ENCODE data around the gene HDAC4.
"Not testable (repeated sequence)": the region's sequence is repeated elsewhere in the genome, so short reads cannot be mapped to it uniquely, and the experiment has no call there.

The HDAC4 gene

DNA sequence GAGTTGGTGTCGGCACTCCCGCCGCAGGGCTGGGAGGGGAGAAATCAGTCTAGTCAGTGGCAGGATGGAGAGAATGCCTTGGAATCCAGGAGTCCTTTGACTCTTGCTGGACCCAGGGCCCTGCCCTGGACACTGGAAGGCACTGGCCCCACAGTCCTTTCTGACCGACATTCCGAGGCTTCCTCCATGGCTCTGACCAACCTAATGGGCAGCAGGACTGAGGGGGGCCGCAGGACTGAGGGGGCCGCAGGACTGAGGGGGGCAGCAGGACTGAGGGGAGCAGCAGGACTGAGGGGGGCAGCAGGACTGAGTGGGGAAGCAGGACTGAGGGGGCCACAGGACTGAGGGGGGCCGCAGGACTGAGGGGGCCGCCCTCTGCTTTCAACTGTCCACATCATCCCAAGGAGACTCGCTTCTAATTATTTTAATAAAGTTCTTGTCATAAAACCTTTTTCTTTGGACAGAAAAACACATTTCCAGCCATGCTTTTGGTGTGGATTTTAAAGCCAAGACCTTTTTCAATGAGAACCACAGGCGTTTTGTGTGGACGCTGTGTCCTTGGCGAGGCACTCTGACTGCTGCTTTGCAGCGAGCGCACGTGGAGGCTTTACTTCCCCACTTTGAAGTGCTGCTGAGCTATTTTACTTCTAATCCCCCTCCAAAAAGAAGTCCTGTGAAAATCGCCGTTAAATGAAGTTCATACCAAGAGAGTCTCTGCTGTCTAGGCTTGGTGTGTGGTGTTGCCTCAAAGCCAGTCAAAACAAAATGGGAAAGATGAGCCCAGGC lies 326.9 kb downstream of the HDAC4 start:
- WGBS (ENCODE audit: insufficient coverage, insufficient read length) = no CpG with 5 or more reads among the region's 18 CpGs
- Histone ChIP-seq H3K9me3 (ENCODE audit: control insufficient read depth, insufficient read depth, low read length) (no peaks in the 10 kb centered on the region), H3K27me3 (ENCODE audit: control insufficient read depth, insufficient read depth, low read length) (no peaks in the 10 kb centered on the region), H3K27ac (ENCODE audit: low read length) (no peak overlapping the region), H3K4me1 (ENCODE audit: control insufficient read depth, insufficient read depth, low read length) (no peaks in the 10 kb centered on the region), H3K4me3 (ENCODE audit: low read length) (no peak overlapping the region), H3K36me3 (ENCODE audit: control insufficient read depth, insufficient read depth, low read length) (0 out of 2 replicates have a peak, but pooled peaks cover 5% of the 10 kb centered on the region)
- no peak for DNase-seq (ENCODE audit: low read depth, low spot score)

- Histone ChIP-seq H3K36me3 (ENCODE audit: control insufficient read depth, insufficient read depth, low read length) (0 out of 2 replicates have a peak, but pooled peaks cover 5% of the 10 kb centered on the region), H3K4me3 (ENCODE audit: low read length) (no peak overlapping the region), H3K27ac (ENCODE audit: low read length) (no peak overlapping the region), H3K27me3 (ENCODE audit: control insufficient read depth, insufficient read depth, low read length) (no peaks in the 10 kb centered on the region), H3K9me3 (ENCODE audit: control insufficient read depth, insufficient read depth, low read length) (no peaks in the 10 kb centered on the region), H3K4me1 (ENCODE audit: control insufficient read depth, insufficient read depth, low read length) (no peaks in the 10 kb centered on the region)
- WGBS (ENCODE audit: insufficient coverage, insufficient read length) = no CpG with 5 or more reads among the region's 12 CpGs
- no peak for DNase-seq (ENCODE audit: low read depth, low spot score)
Observed at GRCh38 chr2:239073270-239073669, 327.6 kb downstream of the HDAC4 start.

DNA sequence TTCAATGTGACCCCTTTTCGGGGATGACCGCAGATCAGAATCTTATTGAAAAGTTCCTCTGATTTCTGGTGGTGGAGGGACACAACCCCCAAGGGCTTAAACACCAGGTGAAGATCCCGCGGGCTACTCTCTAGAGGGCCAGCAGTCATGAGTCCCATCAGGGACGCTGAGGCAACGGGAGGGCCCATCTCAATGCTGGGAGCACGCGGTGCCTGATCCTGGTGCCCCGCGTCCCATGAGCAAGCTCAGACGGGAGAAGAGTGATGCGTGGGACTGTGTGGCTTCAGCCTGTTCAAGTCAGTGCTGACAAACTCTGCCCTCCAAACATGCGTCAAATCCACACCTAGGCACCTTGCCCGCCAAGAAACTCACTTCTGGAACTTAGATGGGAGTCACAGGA lies 328.0 kb downstream of the HDAC4 start:
- 0 out of 2 replicates have a peak, but pooled peaks cover 5% of the 10 kb centered on the region for H3K36me3 ChIP-seq (ENCODE audit: control insufficient read depth, insufficient read depth, low read length)
- no CpG with 5 or more reads among the region's 14 CpGs for WGBS (ENCODE audit: insufficient coverage, insufficient read length)

DNA sequence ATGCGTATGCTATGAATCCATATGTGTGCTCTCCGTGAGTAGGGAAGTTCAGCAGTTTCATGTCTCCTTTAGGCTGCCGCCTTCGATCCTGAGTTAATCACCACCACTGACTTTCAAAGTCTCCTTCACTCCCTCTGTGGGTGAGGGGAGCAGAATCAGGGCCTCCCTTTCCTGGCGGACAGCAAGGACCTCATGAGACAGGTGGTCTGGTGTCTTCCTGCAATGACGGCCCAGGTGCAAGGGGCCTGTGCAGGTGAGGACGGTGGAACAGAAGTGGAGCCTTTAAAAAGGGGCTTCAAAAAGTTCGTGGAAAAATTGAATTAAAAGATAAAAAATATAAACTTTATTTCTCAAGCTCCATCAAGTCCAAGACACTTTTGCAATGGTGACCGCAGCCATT lies 330.4 kb downstream of the HDAC4 start:
- Histone ChIP-seq H3K4me3 (ENCODE audit: low read length) (no peak overlapping the region), H3K27ac (ENCODE audit: low read length) (no peak overlapping the region), H3K27me3 (ENCODE audit: control insufficient read depth, insufficient read depth, low read length) (no peaks in the 10 kb centered on the region), H3K4me1 (ENCODE audit: control insufficient read depth, insufficient read depth, low read length) (no peaks in the 10 kb centered on the region), H3K9me3 (ENCODE audit: control insufficient read depth, insufficient read depth, low read length) (no peaks in the 10 kb centered on the region), H3K36me3 (ENCODE audit: control insufficient read depth, insufficient read depth, low read length) (peaks cover 3% of the 10 kb centered on the region; the same call in 1 of the 2 replicates)
- WGBS (ENCODE audit: insufficient coverage, insufficient read length) = no CpG with 5 or more reads among the region's 9 CpGs
- DNase-seq (ENCODE audit: low read depth, low spot score) = no peak

More for the DNA sequence above, 328.0 kb downstream of the HDAC4 start:
- H3K27me3 ChIP-seq (ENCODE audit: control insufficient read depth, insufficient read depth, low read length) = no peaks in the 10 kb centered on the region
- no peaks in the 10 kb centered on the region for H3K9me3 ChIP-seq (ENCODE audit: control insufficient read depth, insufficient read depth, low read length)
- no peak overlapping the region for H3K27ac ChIP-seq (ENCODE audit: low read length)
- H3K4me3 ChIP-seq (ENCODE audit: low read length) = no peak overlapping the region
- H3K4me1 ChIP-seq (ENCODE audit: control insufficient read depth, insufficient read depth, low read length) = no peaks in the 10 kb centered on the region
- no peak for DNase-seq (ENCODE audit: low read depth, low spot score)

DNA sequence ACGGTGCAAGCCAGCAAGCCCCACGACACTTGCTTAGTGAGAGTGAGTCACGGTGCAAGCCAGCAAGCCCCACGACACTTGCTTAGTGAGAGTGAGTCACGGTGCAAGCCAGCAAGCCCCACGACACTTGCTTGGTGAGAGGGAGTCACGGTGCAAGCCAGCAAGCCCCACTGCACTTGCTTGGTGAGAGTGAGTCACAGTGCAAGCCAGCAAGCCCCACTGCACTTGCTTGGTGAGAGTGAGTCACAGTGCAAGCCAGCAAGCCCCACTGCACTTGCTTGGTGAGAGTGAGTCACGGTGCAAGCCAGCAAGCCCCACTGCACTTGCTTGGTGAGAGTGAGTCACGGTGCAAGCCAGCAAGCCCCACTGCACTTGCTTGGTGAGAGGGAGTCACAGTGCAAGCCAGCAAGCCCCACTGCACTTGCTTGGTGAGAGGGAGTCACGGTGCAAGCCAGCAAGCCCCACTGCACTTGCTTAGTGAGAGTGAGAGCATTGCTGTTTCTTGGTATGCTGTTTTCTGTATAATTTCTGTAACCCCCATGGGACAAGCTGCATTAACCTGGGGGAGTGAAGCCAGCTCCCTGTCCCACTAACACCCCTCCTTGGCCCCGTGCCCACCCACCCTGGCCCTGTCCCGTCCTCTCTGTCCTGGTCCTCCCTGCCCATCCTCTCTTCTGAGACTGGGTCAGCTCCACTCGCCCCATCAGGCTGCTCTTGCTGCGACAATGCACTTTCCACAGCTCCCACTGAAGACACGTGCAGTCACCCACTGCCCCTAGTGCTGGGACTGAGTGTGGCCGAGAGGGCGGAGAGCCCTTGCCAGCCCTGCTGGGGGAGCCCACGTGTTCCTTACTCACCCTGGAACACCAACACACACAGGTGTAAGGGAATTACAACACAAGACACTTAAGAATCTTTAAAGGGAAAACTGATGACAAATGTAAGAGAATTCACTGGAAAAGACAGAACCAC lies 331.2 kb downstream of the HDAC4 start:
- DNase-seq (ENCODE audit: low read depth, low spot score); H3K4me1 ChIP-seq (ENCODE audit: control insufficient read depth, insufficient read depth, low read length); H3K27ac ChIP-seq (ENCODE audit: low read length); H3K27me3 ChIP-seq (ENCODE audit: control insufficient read depth, insufficient read depth, low read length); H3K9me3 ChIP-seq (ENCODE audit: control insufficient read depth, insufficient read depth, low read length); H3K4me3 ChIP-seq (ENCODE audit: low read length); H3K36me3 ChIP-seq (ENCODE audit: control insufficient read depth, insufficient read depth, low read length): not testable (repeated sequence)
- no CpG with 5 or more reads among the region's 18 CpGs for WGBS (ENCODE audit: insufficient coverage, insufficient read length)

GRCh38 chr2:239068411-239068810 lies 332.4 kb downstream of the HDAC4 start:
- no peaks in the 10 kb centered on the region for H3K9me3 ChIP-seq (ENCODE audit: control insufficient read depth, insufficient read depth, low read length)
- H3K4me1 ChIP-seq (ENCODE audit: control insufficient read depth, insufficient read depth, low read length) = no peaks in the 10 kb centered on the region; the same call in 1 of the 2 replicates
- H3K27me3 ChIP-seq (ENCODE audit: control insufficient read depth, insufficient read depth, low read length) = no peaks in the 10 kb centered on the region
- DNase-seq (ENCODE audit: low read depth, low spot score) = no peak
- H3K27ac ChIP-seq (ENCODE audit: low read length) = no peak overlapping the region
- no peak overlapping the region for H3K4me3 ChIP-seq (ENCODE audit: low read length)
- WGBS (ENCODE audit: insufficient coverage, insufficient read length) = no CpG with 5 or more reads among the region's 21 CpGs
- peaks cover 2% of the 10 kb centered on the region; the same call in 1 of the 2 replicates for H3K36me3 ChIP-seq (ENCODE audit: control insufficient read depth, insufficient read depth, low read length)

GRCh38 chr2:239067196-239067865 lies 333.5 kb downstream of the HDAC4 start:
- no CpG with 5 or more reads among the region's 28 CpGs for WGBS (ENCODE audit: insufficient coverage, insufficient read length)
- no peak for DNase-seq (ENCODE audit: low read depth, low spot score)
- no peaks in the 10 kb centered on the region; the same call in 1 of the 2 replicates for H3K4me1 ChIP-seq (ENCODE audit: control insufficient read depth, insufficient read depth, low read length)
- no peaks in the 10 kb centered on the region for H3K9me3 ChIP-seq (ENCODE audit: control insufficient read depth, insufficient read depth, low read length)
- H3K27ac ChIP-seq (ENCODE audit: low read length) = no peak overlapping the region
- H3K36me3 ChIP-seq (ENCODE audit: control insufficient read depth, insufficient read depth, low read length) = no peaks in the 10 kb centered on the region; the same call in 1 of the 2 replicates
- H3K27me3 ChIP-seq (ENCODE audit: control insufficient read depth, insufficient read depth, low read length) = no peaks in the 10 kb centered on the region
- H3K4me3 ChIP-seq (ENCODE audit: low read length) = no peak overlapping the region

DNA sequence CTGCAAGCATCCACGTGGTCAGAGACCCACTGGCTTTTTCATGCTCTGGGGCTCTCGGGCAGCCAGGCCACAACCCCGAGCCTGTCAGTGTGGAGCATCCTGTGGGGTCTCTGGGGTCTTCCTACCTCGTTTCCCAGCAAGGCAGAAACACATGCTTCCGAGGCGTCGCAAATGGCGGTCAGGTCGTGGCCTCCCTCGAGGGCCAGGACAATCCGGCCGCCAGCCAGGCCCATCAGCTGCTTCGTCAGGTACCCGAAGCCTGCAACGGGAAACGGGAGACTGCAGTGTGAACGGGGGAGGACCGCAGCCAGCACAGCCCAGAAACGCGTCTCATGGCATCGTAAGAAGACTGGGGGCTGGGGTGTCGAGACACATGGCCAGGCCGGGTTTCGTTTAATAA lies 334.2 kb downstream of the HDAC4 start:
- no CpG with 5 or more reads among the region's 24 CpGs for WGBS (ENCODE audit: insufficient coverage, insufficient read length)
- no peak overlapping the region for H3K27ac ChIP-seq (ENCODE audit: low read length)
- DNase-seq (ENCODE audit: low read depth, low spot score) = no peak
- H3K27me3 ChIP-seq (ENCODE audit: control insufficient read depth, insufficient read depth, low read length) = no peaks in the 10 kb centered on the region
- no peaks in the 10 kb centered on the region for H3K9me3 ChIP-seq (ENCODE audit: control insufficient read depth, insufficient read depth, low read length)
- no peak overlapping the region for H3K4me3 ChIP-seq (ENCODE audit: low read length)
- no peaks in the 10 kb centered on the region; the same call in 1 of the 2 replicates for H3K4me1 ChIP-seq (ENCODE audit: control insufficient read depth, insufficient read depth, low read length)
- no peaks in the 10 kb centered on the region; the same call in 1 of the 2 replicates for H3K36me3 ChIP-seq (ENCODE audit: control insufficient read depth, insufficient read depth, low read length)

DNA sequence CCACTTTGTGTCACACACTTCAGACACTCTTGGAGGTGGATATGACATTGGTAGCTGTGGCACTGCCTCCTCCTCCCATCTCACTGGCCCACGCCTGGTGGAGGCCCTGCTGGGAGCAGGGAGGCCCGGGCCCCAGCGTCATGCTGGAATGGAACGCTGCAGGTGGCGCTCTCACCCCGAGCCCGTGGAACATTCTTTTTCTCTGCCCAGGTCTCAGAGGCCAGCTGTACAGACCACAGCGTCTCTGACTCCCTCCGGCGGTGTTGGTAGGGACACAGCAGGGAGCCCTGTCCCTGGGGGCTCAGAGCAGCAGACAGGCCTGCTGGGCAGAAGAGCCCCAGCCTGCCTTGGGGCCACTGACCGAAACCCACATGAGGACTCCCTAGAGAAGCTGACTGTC lies 334.9 kb downstream of the HDAC4 start:
- Histone ChIP-seq H3K4me3 (ENCODE audit: low read length) (no peak overlapping the region), H3K36me3 (ENCODE audit: control insufficient read depth, insufficient read depth, low read length) (peaks cover 3% of the 10 kb centered on the region; the same call in 1 of the 2 replicates), H3K9me3 (ENCODE audit: control insufficient read depth, insufficient read depth, low read length) (no peaks in the 10 kb centered on the region), H3K4me1 (ENCODE audit: control insufficient read depth, insufficient read depth, low read length) (no peaks in the 10 kb centered on the region; the same call in 1 of the 2 replicates), H3K27ac (ENCODE audit: low read length) (no peak overlapping the region), H3K27me3 (ENCODE audit: control insufficient read depth, insufficient read depth, low read length) (no peaks in the 10 kb centered on the region)
- no peak for DNase-seq (ENCODE audit: low read depth, low spot score)
- WGBS (ENCODE audit: insufficient coverage, insufficient read length) = no CpG with 5 or more reads among the region's 11 CpGs

DNA sequence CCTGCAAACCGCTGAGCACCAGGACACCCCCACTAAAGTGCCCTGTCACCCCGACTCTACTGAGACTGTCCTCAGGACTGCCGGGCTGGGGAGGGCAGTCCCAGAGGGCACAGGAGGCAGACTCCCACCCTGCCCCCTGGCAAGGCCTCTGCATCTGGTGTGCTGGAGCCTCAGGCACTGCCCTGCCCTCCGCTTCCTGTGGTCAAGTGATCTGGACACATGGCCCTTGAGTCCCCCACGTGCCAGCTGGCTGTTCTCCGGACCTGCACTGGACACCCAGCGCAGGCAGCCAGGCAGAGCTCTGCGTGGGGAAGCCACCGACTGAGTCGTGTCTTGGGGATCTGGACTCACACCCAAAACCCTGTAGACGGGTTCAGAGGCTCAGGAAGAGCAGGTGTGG lies 335.3 kb downstream of the HDAC4 start:
- no CpG with 5 or more reads among the region's 11 CpGs for WGBS (ENCODE audit: insufficient coverage, insufficient read length)

More for the DNA sequence above, 335.3 kb downstream of the HDAC4 start:
- H3K4me3 ChIP-seq (ENCODE audit: low read length) = no peak overlapping the region
- H3K27ac ChIP-seq (ENCODE audit: low read length) = no peak overlapping the region
- no peaks in the 10 kb centered on the region; the same call in 1 of the 2 replicates for H3K4me1 ChIP-seq (ENCODE audit: control insufficient read depth, insufficient read depth, low read length)
- DNase-seq (ENCODE audit: low read depth, low spot score) = no peak
- no peaks in the 10 kb centered on the region for H3K27me3 ChIP-seq (ENCODE audit: control insufficient read depth, insufficient read depth, low read length)
- peaks cover 3% of the 10 kb centered on the region; the same call in 1 of the 2 replicates for H3K36me3 ChIP-seq (ENCODE audit: control insufficient read depth, insufficient read depth, low read length)
- no peaks in the 10 kb centered on the region for H3K9me3 ChIP-seq (ENCODE audit: control insufficient read depth, insufficient read depth, low read length)

All from iPS DF 6.9 (cell line).